Measurements from ENCODE around the gene GFRA1. TPM values are rescaled to one million over a fixed set of nuclear protein-coding genes. Genes with fewer than 3 reads are reported as not detected.

Gene GFRA1
- polyA plus RNA-seq, 3 donors, result not detected

- no peaks in the 10 kb centered on the region for H3K4me1 Mint-ChIP-seq
- H3K9me3 Mint-ChIP-seq, result peaks cover 0 to 2% (median 0%) of the 10 kb centered on the region in 7 donors
- H2AFZ ChIP-seq (ENCODE audit: insufficient read depth, low read depth, low read length, poor library complexity, severe bottlenecking), result no peak overlapping the region
- peaks cover 0 to 2% (median 0%) of the 10 kb centered on the region in 3 donors for H3K27me3 Mint-ChIP-seq (ENCODE audit: low read depth in 3 of 3)
- no peaks in the 10 kb centered on the region for H3K9me3 ChIP-seq (replicated peaks in 1 of 2; ENCODE audit: control insufficient read depth in 1 of 2, insufficient read depth in 1 of 2, low read length in 2 of 2)
- H3K27ac ChIP-seq (ENCODE audit: low read depth in 1 of 2, low read length in 2 of 2), result no peak overlapping the region
- intact Hi-C loops (cut with micrococcal nuclease), result no loop called here
- H3K9ac ChIP-seq (ENCODE audit: insufficient read depth, low read length, poor library complexity, severe bottlenecking), result no peak overlapping the region
- no peak overlapping the region for H3K4me3 Mint-ChIP-seq
- H3K4me1 ChIP-seq (ENCODE audit: control insufficient read depth in 1 of 2, insufficient read depth in 2 of 2, low read length in 2 of 2), result no peaks in the 10 kb centered on the region
- TF ChIP-seq CTCF (IDR thresholded peaks at IDR 0.05), result no peak
- no peaks in the 10 kb centered on the region for H4K20me1 ChIP-seq (ENCODE audit: insufficient read depth, low read length)
- H3K27me3 ChIP-seq (ENCODE audit: control insufficient read depth in 2 of 2, insufficient read depth in 2 of 2, low read length in 2 of 2), result no peaks in the 10 kb centered on the region
- no peak overlapping the region for H3K4me3 ChIP-seq (replicated peaks in 1 of 3; ENCODE audit: low read depth in 2 of 3, low read length in 3 of 3)
- no peak for DNase-seq
- H3K4me2 ChIP-seq (replicated peaks; ENCODE audit: extremely low read depth, low read length, poor library complexity, severe bottlenecking), result no peak overlapping the region
- H3K79me2 ChIP-seq (ENCODE audit: insufficient read depth, low read length), result no peaks in the 10 kb centered on the region
- no peaks in the 10 kb centered on the region for H3K36me3 Mint-ChIP-seq
- H3K36me3 ChIP-seq (replicated peaks in 1 of 2; ENCODE audit: control insufficient read depth in 1 of 2, insufficient read depth in 2 of 2, low read length in 2 of 2), result no peaks in the 10 kb centered on the region
- no peak overlapping the region for H3K27ac Mint-ChIP-seq
Measured at GRCh38 chr10:116151076-116151475, 121.9 kb downstream of the GFRA1 start.

- no peak overlapping the region for H3K27ac Mint-ChIP-seq
- H3K79me2 ChIP-seq (ENCODE audit: insufficient read depth, low read length), result no peaks in the 10 kb centered on the region
- no peaks in the 10 kb centered on the region for H3K27me3 ChIP-seq (ENCODE audit: control insufficient read depth in 2 of 2, insufficient read depth in 2 of 2, low read length in 2 of 2)
- H3K4me1 ChIP-seq (ENCODE audit: control insufficient read depth in 1 of 2, insufficient read depth in 2 of 2, low read length in 2 of 2), result no peaks in the 10 kb centered on the region
- H3K4me2 ChIP-seq (replicated peaks; ENCODE audit: extremely low read depth, low read length, poor library complexity, severe bottlenecking), result no peak overlapping the region
- no peaks in the 10 kb centered on the region for H3K36me3 Mint-ChIP-seq
- no peak overlapping the region for H3K4me3 ChIP-seq (replicated peaks in 1 of 3; ENCODE audit: low read depth in 2 of 3, low read length in 3 of 3)
- no peaks in the 10 kb centered on the region for H3K4me1 Mint-ChIP-seq
- intact Hi-C loops (cut with micrococcal nuclease), result no loop called here
- H3K27ac ChIP-seq (ENCODE audit: low read depth in 1 of 2, low read length in 2 of 2), result no peak overlapping the region
- H3K9me3 ChIP-seq (replicated peaks in 1 of 2; ENCODE audit: control insufficient read depth in 1 of 2, insufficient read depth in 1 of 2, low read length in 2 of 2), result no peaks in the 10 kb centered on the region
- peaks cover 0 to 2% (median 0%) of the 10 kb centered on the region in 7 donors for H3K9me3 Mint-ChIP-seq
- H2AFZ ChIP-seq (ENCODE audit: insufficient read depth, low read depth, low read length, poor library complexity, severe bottlenecking), result no peak overlapping the region
- no peaks in the 10 kb centered on the region for H3K36me3 ChIP-seq (replicated peaks in 1 of 2; ENCODE audit: control insufficient read depth in 1 of 2, insufficient read depth in 2 of 2, low read length in 2 of 2)
- TF ChIP-seq CTCF (IDR thresholded peaks at IDR 0.05), result no peak
- no peak overlapping the region for H3K9ac ChIP-seq (ENCODE audit: insufficient read depth, low read length, poor library complexity, severe bottlenecking)
- no peaks in the 10 kb centered on the region for H4K20me1 ChIP-seq (ENCODE audit: insufficient read depth, low read length)
- no peak overlapping the region for H3K4me3 Mint-ChIP-seq
- no peak for DNase-seq
- H3K27me3 Mint-ChIP-seq (ENCODE audit: low read depth in 3 of 3), result peaks cover 0 to 2% (median 0%) of the 10 kb centered on the region in 3 donors
- WGBS (ENCODE audit: insufficient coverage), result no CpG with 5 or more reads among the region's 6 CpGs
Measured at GRCh38 chr10:116150606-116151005, 122.4 kb downstream of the GFRA1 start.

Data from CD14-positive monocyte (primary cell).